ENCODE measurements around the gene ABLIM2. TPM values are rescaled to one million over a fixed set of nuclear protein-coding genes. Genes with fewer than 3 reads are reported as not detected.

Gene ABLIM2
- total and polyA plus RNA-seq, 2 donors (not counting 1 experiment from before 2014, with no cell fraction given) = 3.3 to 79.0 TPM

DNA sequence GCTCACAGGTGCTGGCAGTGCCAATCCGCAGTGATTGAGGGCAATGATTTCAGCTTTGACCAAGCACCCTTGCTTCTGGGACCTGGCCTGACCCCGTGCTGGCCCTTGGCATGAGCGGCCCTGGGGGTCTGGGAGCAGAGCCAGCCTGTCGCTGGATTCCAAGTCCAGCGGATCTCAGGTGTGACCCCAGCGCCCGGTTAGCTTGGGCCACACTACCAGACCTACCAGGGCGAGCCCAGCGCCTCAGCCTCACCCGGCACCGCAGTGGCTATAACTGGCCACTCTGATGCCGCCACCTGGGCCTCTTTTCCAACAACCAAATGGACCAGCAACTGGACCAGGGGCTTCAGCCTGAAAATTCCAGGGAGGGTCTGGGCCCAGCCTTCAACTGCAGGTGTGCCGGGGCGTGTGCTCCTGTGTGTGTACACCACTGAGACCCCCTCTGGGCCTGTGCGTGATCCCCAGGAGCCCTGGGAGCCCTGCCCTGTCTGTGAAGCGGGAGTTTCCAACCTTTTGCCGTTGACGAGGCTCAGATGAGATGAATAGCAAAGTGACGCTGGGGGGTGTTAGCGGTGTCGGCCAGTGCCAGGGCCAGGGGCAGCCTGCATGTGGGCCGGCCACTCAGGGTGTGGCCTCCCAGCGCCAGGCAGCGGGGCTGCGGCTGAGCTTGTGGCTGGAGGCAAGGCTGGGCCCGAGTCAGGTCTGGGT is 41.1 kb upstream of the ABLIM2 start:
- ChIA-PET POLR2A (interaction anchor here (0.7 to 7.7 kb wide), 14 partner anchors 8 to 59 kb away, joined by 3 to 50 read pairs (median 6); partner anchors contain the start of gene ABLIM2), CTCF (interaction anchor here (1.2 to 4.1 kb wide), 12 partner anchors 11 to 229 kb away, joined by 3 to 43 read pairs (median 6); partner anchors contain the start of gene ABLIM2)
- H3K4me2 ChIP-seq (replicated peaks; ENCODE audit: low read depth, low read length, poor library complexity, severe bottlenecking) = peak overlapping the region; percentile 95
- WGBS (ENCODE audit: insufficient coverage) = 1% methylated on average over 26 of the region's 26 CpGs
- no peak for DNase-seq
- H3K9me3 ChIP-seq (ENCODE audit: control extremely low read depth in 1 of 3, control insufficient read depth in 2 of 3, insufficient read depth in 1 of 3, low read length in 2 of 3) = no peaks in the 10 kb centered on the region
- peak overlapping the region; percentile 80 to 91 for H3K27ac ChIP-seq (ENCODE audit: low read length in 2 of 2)
- peak overlapping the region; percentile 39 to 96 (median 85) for H3K4me3 ChIP-seq (ENCODE audit: control extremely low read depth in 1 of 5, extremely low read depth in 1 of 5, insufficient read depth in 1 of 5, low read depth in 2 of 5, low read length in 4 of 5)
- H3K27me3 Mint-ChIP-seq = no peaks in the 10 kb centered on the region
- intact Hi-C loops (cut with micrococcal nuclease) = loop anchor here (1.0 to 10.0 kb wide), 7 partner anchors 7 to 355 kb away; partner anchors contain the start of genes ABLIM2 and AFAP1
- peak overlapping the region; percentile 100 for H3K27ac Mint-ChIP-seq
- peak overlapping the region; percentile 71 for H2AFZ ChIP-seq (ENCODE audit: insufficient read depth, low read depth, low read length, poor library complexity, severe bottlenecking)
- peaks cover 42 to 62% of the 10 kb centered on the region in 2 donors for H3K4me1 ChIP-seq (ENCODE audit: control insufficient read depth in 2 of 2, insufficient read depth in 2 of 2, low read length in 2 of 2)
- no peak for TF ChIP-seq EZH2 (IDR thresholded peaks at IDR 0.05; ENCODE audit: borderline replicate concordance, insufficient read depth, low read depth, low read length, poor library complexity, severe bottlenecking)
- TF ChIP-seq, protein P1, sequence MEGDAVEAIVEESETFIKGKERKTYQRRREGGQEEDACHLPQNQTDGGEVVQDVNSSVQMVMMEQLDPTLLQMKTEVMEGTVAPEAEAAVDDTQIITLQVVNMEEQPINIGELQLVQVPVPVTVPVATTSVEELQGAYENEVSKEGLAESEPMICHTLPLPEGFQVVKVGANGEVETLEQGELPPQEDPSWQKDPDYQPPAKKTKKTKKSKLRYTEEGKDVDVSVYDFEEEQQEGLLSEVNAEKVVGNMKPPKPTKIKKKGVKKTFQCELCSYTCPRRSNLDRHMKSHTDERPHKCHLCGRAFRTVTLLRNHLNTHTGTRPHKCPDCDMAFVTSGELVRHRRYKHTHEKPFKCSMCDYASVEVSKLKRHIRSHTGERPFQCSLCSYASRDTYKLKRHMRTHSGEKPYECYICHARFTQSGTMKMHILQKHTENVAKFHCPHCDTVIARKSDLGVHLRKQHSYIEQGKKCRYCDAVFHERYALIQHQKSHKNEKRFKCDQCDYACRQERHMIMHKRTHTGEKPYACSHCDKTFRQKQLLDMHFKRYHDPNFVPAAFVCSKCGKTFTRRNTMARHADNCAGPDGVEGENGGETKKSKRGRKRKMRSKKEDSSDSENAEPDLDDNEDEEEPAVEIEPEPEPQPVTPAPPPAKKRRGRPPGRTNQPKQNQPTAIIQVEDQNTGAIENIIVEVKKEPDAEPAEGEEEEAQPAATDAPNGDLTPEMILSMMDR (IDR thresholded peaks at IDR 0.05) = no peak
- peaks cover 67% of the 10 kb centered on the region for H3K4me1 Mint-ChIP-seq
- ATAC-seq (ENCODE audit: low read depth) = no peak
- H3K4me3 Mint-ChIP-seq = peak overlapping the region; percentile 100
- no peaks in the 10 kb centered on the region for H3K27me3 ChIP-seq (replicated peaks in 1 of 4; ENCODE audit: control extremely low read depth in 1 of 4, control insufficient read depth in 3 of 4, insufficient read depth in 4 of 4, low read length in 3 of 4)
- H4K20me1 ChIP-seq (ENCODE audit: control insufficient read depth, insufficient read depth, low read length, poor library complexity, severe bottlenecking) = peaks cover 32% of the 10 kb centered on the region
- H3K36me3 ChIP-seq (replicated peaks in 1 of 2; ENCODE audit: control extremely low read depth in 1 of 2, control insufficient read depth in 1 of 2, extremely low read depth in 1 of 2, insufficient read depth in 2 of 2, low read length in 1 of 2) = peaks cover 0 to under 1% of the 10 kb centered on the region in 2 experiments
- H3K9ac ChIP-seq (ENCODE audit: low read length) = peak overlapping the region; percentile 85
- H3K9me3 Mint-ChIP-seq (ENCODE audit: insufficient read depth) = no peaks in the 10 kb centered on the region
- H3K79me2 ChIP-seq (ENCODE audit: control insufficient read depth, insufficient read depth, low read length) = peaks cover 57% of the 10 kb centered on the region
